ENCODE results near the gene AREG.
A peak's percentile ranks its signal among the peaks of the same experiment; 100 is the strongest.

The AREG gene

GRCh38 chr4:74456056-74456744 lies 11.3 kb downstream of the AREG start:
- H3K27me3 ChIP-seq (ENCODE audit: insufficient read depth, poor library complexity, severe bottlenecking), result no peaks in the 10 kb centered on the region
- ATAC-seq (ENCODE audit: low read depth) (peak; percentile 71), DNase-seq (ENCODE audit: low spot score) (no peak)
- no peak for TF ChIP-seq CTCF (IDR thresholded peaks at IDR 0.05; ENCODE audit: poor library complexity, severe bottlenecking)
- peaks cover 18% of the 10 kb centered on the region for H3K4me1 ChIP-seq (ENCODE audit: insufficient read depth, poor library complexity, severe bottlenecking)
- peak overlapping the region; percentile 98 for H3K27ac ChIP-seq (ENCODE audit: poor library complexity, severe bottlenecking)
- peaks cover 49% of the 10 kb centered on the region for H3K36me3 ChIP-seq (ENCODE audit: low read depth)
- H3K4me3 ChIP-seq (ENCODE audit: severe bottlenecking), result no peak overlapping the region
- H3K9me3 ChIP-seq (ENCODE audit: severe bottlenecking), result no peaks in the 10 kb centered on the region

GRCh38 chr4:74456849-74457395 lies 12.0 kb downstream of the AREG start:
- Histone ChIP-seq H3K9me3 (ENCODE audit: severe bottlenecking) (no peaks in the 10 kb centered on the region), H3K27ac (ENCODE audit: poor library complexity, severe bottlenecking) (peak overlapping the region; percentile 98), H3K4me3 (ENCODE audit: severe bottlenecking) (no peak overlapping the region), H3K36me3 (ENCODE audit: low read depth) (peaks cover 42% of the 10 kb centered on the region), H3K4me1 (ENCODE audit: insufficient read depth, poor library complexity, severe bottlenecking) (peaks cover 12% of the 10 kb centered on the region), H3K27me3 (ENCODE audit: insufficient read depth, poor library complexity, severe bottlenecking) (no peaks in the 10 kb centered on the region)
- ATAC-seq (ENCODE audit: low read depth) (peak; percentile 7; the same call in 2 of the 3 replicates), DNase-seq (ENCODE audit: low spot score) (no peak)
- TF ChIP-seq CTCF (IDR thresholded peaks at IDR 0.05; ENCODE audit: poor library complexity, severe bottlenecking), result no peak

GRCh38 chr4:74460833-74461232 lies 15.9 kb downstream of the AREG start:
- DNase-seq (ENCODE audit: low spot score) (no peak), ATAC-seq (ENCODE audit: low read depth) (no peak)
- H3K4me1 ChIP-seq (ENCODE audit: insufficient read depth, poor library complexity, severe bottlenecking), result no peaks in the 10 kb centered on the region
- no peak for TF ChIP-seq CTCF (IDR thresholded peaks at IDR 0.05; ENCODE audit: poor library complexity, severe bottlenecking)
- H3K36me3 ChIP-seq (ENCODE audit: low read depth), result peaks cover 4% of the 10 kb centered on the region; the same call in 1 of the 2 replicates
- H3K9me3 ChIP-seq (ENCODE audit: severe bottlenecking), result no peaks in the 10 kb centered on the region
- no peaks in the 10 kb centered on the region for H3K27me3 ChIP-seq (ENCODE audit: insufficient read depth, poor library complexity, severe bottlenecking)
- H3K4me3 ChIP-seq (ENCODE audit: severe bottlenecking), result no peak overlapping the region
- H3K27ac ChIP-seq (ENCODE audit: poor library complexity, severe bottlenecking), result no peak overlapping the region

GRCh38 chr4:74463123-74463522 lies 18.2 kb downstream of the AREG start:
- no peak overlapping the region for H3K4me3 ChIP-seq (ENCODE audit: severe bottlenecking)
- peaks cover 4% of the 10 kb centered on the region; the same call in 1 of the 2 replicates for H3K36me3 ChIP-seq (ENCODE audit: low read depth)
- no peaks in the 10 kb centered on the region for H3K4me1 ChIP-seq (ENCODE audit: insufficient read depth, poor library complexity, severe bottlenecking)
- no peaks in the 10 kb centered on the region for H3K9me3 ChIP-seq (ENCODE audit: severe bottlenecking)
- no peak for TF ChIP-seq CTCF (IDR thresholded peaks at IDR 0.05; ENCODE audit: poor library complexity, severe bottlenecking)
- H3K27me3 ChIP-seq (ENCODE audit: insufficient read depth, poor library complexity, severe bottlenecking), result no peaks in the 10 kb centered on the region
- DNase-seq (ENCODE audit: low spot score), result no peak
- no peak for ATAC-seq (ENCODE audit: low read depth)
- H3K27ac ChIP-seq (ENCODE audit: poor library complexity, severe bottlenecking), result no peak overlapping the region

GRCh38 chr4:74464291-74464690 lies 19.4 kb downstream of the AREG start:
- H3K27me3 ChIP-seq (ENCODE audit: insufficient read depth, poor library complexity, severe bottlenecking), result no peaks in the 10 kb centered on the region
- DNase-seq (ENCODE audit: low spot score) (no peak), ATAC-seq (ENCODE audit: low read depth) (no peak)
- H3K27ac ChIP-seq (ENCODE audit: poor library complexity, severe bottlenecking), result no peak overlapping the region
- no peaks in the 10 kb centered on the region for H3K9me3 ChIP-seq (ENCODE audit: severe bottlenecking)
- TF ChIP-seq CTCF (IDR thresholded peaks at IDR 0.05; ENCODE audit: poor library complexity, severe bottlenecking), result no peak
- H3K4me3 ChIP-seq (ENCODE audit: severe bottlenecking), result no peak overlapping the region
- no peaks in the 10 kb centered on the region for H3K4me1 ChIP-seq (ENCODE audit: insufficient read depth, poor library complexity, severe bottlenecking)
- H3K36me3 ChIP-seq (ENCODE audit: low read depth), result peaks cover 4% of the 10 kb centered on the region; the same call in 1 of the 2 replicates
